Heart right ventricle (tissue), 16 donors: Measurements from ENCODE around the gene NEMF. TPM values are rescaled to one million over a fixed set of nuclear protein-coding genes. Genes with fewer than 3 reads are reported as not detected.
"Not testable (repeated sequence)": the region's sequence is repeated elsewhere in the genome, so short reads cannot be mapped to it uniquely, and the experiment has no call there.

Source experiments
- ATAC-seq, 8 donors: fragments of 200-7000 bp; cut with Tn5 transposase; one replicate each; pipeline ENCODE4 v1.9.1; 2020; ENCODE audit warnings: mild to moderate bottlenecking in 8 of 8, moderate library complexity in 8 of 8, moderate number of reproducible peaks in 1 of 8
- DNase-seq, 2 donors: peaks; one replicate each; pipeline ENCODE4 v3.0.0-alpha.2; 2020
- H3K27ac ChIP-seq, 10 donors: fragments of 200-600 bp; sonication (generic) in 2 of 10; one replicate each; pipeline versions ENCODE4 v1.5.0 to v1.8.0; 2020 to 2022; ENCODE audit warnings: mild to moderate bottlenecking in 3 of 10
- H3K27me3 ChIP-seq, 7 donors: fragments of 200-600 bp; one replicate each; pipeline ENCODE4 v1.8.0; 2021 to 2022; ENCODE audit warnings: mild to moderate bottlenecking in 2 of 7
- H3K36me3 ChIP-seq, 9 donors: fragments of 200-600 bp; sonication (generic) in 1 of 9; one replicate each; pipeline versions ENCODE4 v1.5.0 to v1.8.0; 2020 to 2022; ENCODE audit warnings: mild to moderate bottlenecking in 2 of 9
- H3K4me1 ChIP-seq, 9 donors: fragments of 200-600 bp; sonication (generic) in 1 of 9; one replicate each; pipeline versions ENCODE4 v1.5.0 to v1.8.0; 2020 to 2022; ENCODE audit warnings: mild to moderate bottlenecking in 4 of 9
- H3K4me3 ChIP-seq, 10 donors: fragments of 200-600 bp; sonication (generic) in 2 of 10; one replicate each; pipeline versions ENCODE4 v1.5.0 to v1.8.0; 2020 to 2022; ENCODE audit warnings: mild to moderate bottlenecking in 7 of 10, moderate library complexity in 2 of 10
- H3K9me3 ChIP-seq, 11 donors: fragments of 200-600 bp in 10 of 11; sonication (generic) in 2 of 11; one replicate each; pipeline versions ENCODE4 v1.5.0 to v1.8.0; 2013 to 2022; ENCODE audit warnings: mild to moderate bottlenecking in 2 of 11, control low read depth in 1 of 11, moderate library complexity in 1 of 11
- WGBS, 2 donors: extraction: QIAGEN DNeasy Blood & Tissue Kit; methylation state at CpG; one replicate each; pipeline ENCODE4 v1.1.7; 2013; ENCODE audit warnings: inconsistent platforms in 1 of 2; 5-methylcytosine and 5-hydroxymethylcytosine counted together
- intact Hi-C, 10 donors: fragments of 100-400 bp; cut with DNase I; formaldehyde crosslinking; loops; one replicate each; pipeline versions ENCODE4 v1.11.1 to v1.14.2; 2022
- polyA plus RNA-seq, 2 donors: library from polyadenylated mRNA; stranded (reverse); fragments of 200-250 nt; gene quantifications; one replicate each; pipeline ENCODE4 v1.2.3, GENCODE V29; 2013
- total RNA-seq, 10 donors: library from RNA; stranded (reverse); fragmentation: NEBNext Ultra II Directional in 3 of 10; extraction: Animal tissue kit (Norgen Biotek cat#: 25700) in 3 of 10; gene quantifications; one replicate each; pipeline versions ENCODE4 v1.2.1 to v1.2.4, GENCODE V29; 2021 to 2023
- TF ChIP-seq, protein P1 (sequence below), 9 donors: fragments of 200-600 bp; sonication (generic) in 2 of 9; IDR thresholded peaks; one replicate each; pipeline versions ENCODE4 v1.5.0 to v1.8.0; 2021 to 2022; ENCODE audit warnings: antibody characterized with exemption in 9 of 9, mild to moderate bottlenecking in 5 of 9, moderate library complexity in 1 of 9
- donor health status: Arrhythmogenic right ventricular cardiomyopathy.
- donor health status: ischemic (EF 13 %, LVEDD 7.1; RV severe dilation, severe dysfunction).
- donor health status: healthy with polysubstance abuse.
- donor health status: DM: no; HTN: yes; CAD: no.
- donor health status: DM: no; HTN: no; CAD: no.
- donor health status: ischemic (EF 25% LVEDD 6.9; RV normal size, moderate dysfunction).
- donor health status: ischemic (EF 25% LVEDD 5.7; RV mildly dilated, moderate dysfunction).
- donor health status: healthy.
- donor health status: DM: yes; HTN: yes; CAD: no.
- donor health status: Ischemic cardiomyopathy.
- donor health status: ischemic (EF 35%, LVEDD 5.7; RV mildly dilated, moderate dysfunction).
- donor health status: nonischemic (EF 11% LVEDD 7.7; RV severe dilation, severe dysfunction).
- donor health status: DM: yes; HTN: yes; CAD: no.
- donor health status: PGD.
- donor health status: ischemic (EF 29% LVEDD 5.4; RV normal size, mild dysfunction).
- donor health status: nonischemic (EF 23%, LVEDD 6.1; RV moderate dilation, normal function).

Gene NEMF
- total and polyA plus RNA-seq, 12 donors, result 18.0 to 67.4 (median 53.9) TPM

DNA sequence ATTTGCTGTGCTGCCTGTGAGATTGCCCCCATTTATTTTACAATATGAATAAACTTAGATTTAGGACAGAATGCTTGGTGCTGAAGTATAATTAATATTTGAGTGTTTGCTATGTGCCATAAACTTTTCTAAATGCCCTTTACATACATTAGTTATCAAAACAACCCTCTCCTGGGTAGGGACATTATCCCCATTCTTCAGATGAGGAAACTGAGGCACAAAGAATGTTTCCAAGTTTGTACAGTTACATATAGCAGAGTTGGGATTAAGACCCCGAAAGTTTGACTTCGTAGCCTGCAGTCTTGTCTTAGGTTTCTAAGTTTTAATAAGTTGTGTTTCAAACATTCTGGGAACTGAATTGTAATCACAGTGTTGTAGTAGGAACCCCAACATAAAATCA lies 66.3 kb downstream of the NEMF start:
- ATAC-seq, result no peak

GRCh38 chr14:49783394-49784014 lies 69.1 kb downstream of the NEMF start:
- H3K4me1 ChIP-seq, result no peaks in the 10 kb centered on the region
- no peaks in the 10 kb centered on the region for H3K27me3 ChIP-seq
- peaks cover 4 to 100% (median 80%) of the 10 kb centered on the region in 9 donors for H3K36me3 ChIP-seq
- H3K4me3 ChIP-seq, result no peak overlapping the region
- no peak for ATAC-seq
- no peak overlapping the region for H3K27ac ChIP-seq
- 88 to 91% methylated on average over 3 of the region's 3 CpGs for WGBS, 2 donors
- intact Hi-C loops, result loop anchor here in 2 of 10 donors (5.0 to 10.0 kb wide), 3 partner anchors 44 to 371 kb away; no protein-coding TSS in a partner anchor
- TF ChIP-seq, protein P1, sequence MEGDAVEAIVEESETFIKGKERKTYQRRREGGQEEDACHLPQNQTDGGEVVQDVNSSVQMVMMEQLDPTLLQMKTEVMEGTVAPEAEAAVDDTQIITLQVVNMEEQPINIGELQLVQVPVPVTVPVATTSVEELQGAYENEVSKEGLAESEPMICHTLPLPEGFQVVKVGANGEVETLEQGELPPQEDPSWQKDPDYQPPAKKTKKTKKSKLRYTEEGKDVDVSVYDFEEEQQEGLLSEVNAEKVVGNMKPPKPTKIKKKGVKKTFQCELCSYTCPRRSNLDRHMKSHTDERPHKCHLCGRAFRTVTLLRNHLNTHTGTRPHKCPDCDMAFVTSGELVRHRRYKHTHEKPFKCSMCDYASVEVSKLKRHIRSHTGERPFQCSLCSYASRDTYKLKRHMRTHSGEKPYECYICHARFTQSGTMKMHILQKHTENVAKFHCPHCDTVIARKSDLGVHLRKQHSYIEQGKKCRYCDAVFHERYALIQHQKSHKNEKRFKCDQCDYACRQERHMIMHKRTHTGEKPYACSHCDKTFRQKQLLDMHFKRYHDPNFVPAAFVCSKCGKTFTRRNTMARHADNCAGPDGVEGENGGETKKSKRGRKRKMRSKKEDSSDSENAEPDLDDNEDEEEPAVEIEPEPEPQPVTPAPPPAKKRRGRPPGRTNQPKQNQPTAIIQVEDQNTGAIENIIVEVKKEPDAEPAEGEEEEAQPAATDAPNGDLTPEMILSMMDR (IDR thresholded peaks at IDR 0.05), result no peak
- no peaks in the 10 kb centered on the region for H3K9me3 ChIP-seq
- no peak for DNase-seq

More for the DNA sequence above, 66.3 kb downstream of the NEMF start:
- Histone ChIP-seq H3K4me3 (no peak overlapping the region), H3K27ac (no peak overlapping the region), H3K36me3 (peaks cover 3 to 100% (median 80%) of the 10 kb centered on the region in 9 donors), H3K27me3 (no peaks in the 10 kb centered on the region), H3K4me1 (no peaks in the 10 kb centered on the region), H3K9me3 (no peaks in the 10 kb centered on the region)
- intact Hi-C loops, result loop anchor here in 1 of 10 donors (10.0 kb wide), 1 partner anchor 368 kb away; no protein-coding TSS in a partner anchor
- TF ChIP-seq, protein P1 (IDR thresholded peaks at IDR 0.05), result no peak
- WGBS, 2 donors, result 98 to 100% methylated on average over 2 of the region's 2 CpGs
- no peak for DNase-seq

DNA sequence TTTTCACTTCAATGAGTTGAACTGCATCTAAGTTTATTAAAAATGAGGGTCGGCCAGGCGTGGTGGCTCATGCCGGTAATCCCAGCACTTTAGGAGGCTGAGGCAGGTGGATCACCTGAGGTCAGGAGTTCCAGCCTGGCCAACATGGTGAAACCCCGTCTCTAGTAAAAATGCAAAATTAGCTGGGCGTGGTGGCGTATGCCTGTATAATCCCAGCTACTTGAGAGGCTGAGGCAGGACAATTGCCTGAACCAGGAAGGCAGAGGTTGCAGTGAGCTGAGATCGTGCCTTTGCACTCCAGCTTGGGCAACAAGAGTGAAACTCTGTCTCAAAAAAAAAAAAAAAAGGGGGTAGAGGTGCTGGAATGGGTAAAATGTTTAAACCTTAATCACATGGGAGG lies 71.5 kb downstream of the NEMF start:
- DNase-seq, result not testable (repeated sequence)

GRCh38 chr14:49778421-49778820 lies 74.2 kb downstream of the NEMF start:
- ATAC-seq, result no peak
- peaks cover 0 to 10% (median 0%) of the 10 kb centered on the region in 9 donors for H3K4me1 ChIP-seq
- no peaks in the 10 kb centered on the region for H3K9me3 ChIP-seq
- WGBS, 2 donors, result 95 to 100% methylated on average over 2 of the region's 2 CpGs
- TF ChIP-seq, protein P1 (IDR thresholded peaks at IDR 0.05), result no peak
- H3K4me3 ChIP-seq, result no peak overlapping the region
- no peaks in the 10 kb centered on the region for H3K27me3 ChIP-seq
- intact Hi-C loops, result loop anchor here in 2 of 10 donors (5.0 to 10.0 kb wide), 2 partner anchors 49 to 56 kb away; no protein-coding TSS in a partner anchor
- peaks cover 0 to 100% (median 62%) of the 10 kb centered on the region in 9 donors for H3K36me3 ChIP-seq
- H3K27ac ChIP-seq, result no peak overlapping the region
- DNase-seq, result no peak

More for the DNA sequence above, 71.5 kb downstream of the NEMF start:
- WGBS, 2 donors, result 94 to 95% methylated on average over 7 of the region's 7 CpGs
- not testable (repeated sequence) for ATAC-seq, H3K4me1 ChIP-seq, H3K27me3 ChIP-seq, H3K27ac ChIP-seq, H3K9me3 ChIP-seq, H3K4me3 ChIP-seq
- intact Hi-C loops, result loop anchor here in 2 of 10 donors (5.0 to 10.0 kb wide), 3 partner anchors 46 to 374 kb away; no protein-coding TSS in a partner anchor
- H3K36me3 ChIP-seq, result peaks cover 0 to 100% (median 77%) of the 10 kb centered on the region in 9 donors

- Histone ChIP-seq H3K27me3 (no peaks in the 10 kb centered on the region), H3K27ac (no peak overlapping the region), H3K9me3 (no peaks in the 10 kb centered on the region), H3K4me1 (peaks cover 2 to 33% (median 22%) of the 10 kb centered on the region in 9 donors), H3K36me3 (peaks cover 0 to 75% (median 38%) of the 10 kb centered on the region in 9 donors), H3K4me3 (no peak overlapping the region)
- TF ChIP-seq, protein P1 (IDR thresholded peaks at IDR 0.05), result no peak
- intact Hi-C loops, result loop anchor here in 1 of 10 donors (10.0 kb wide), 1 partner anchor 61 kb away; no protein-coding TSS in a partner anchor
- no peak for DNase-seq
- WGBS, 2 donors, result 90 to 100% methylated on average over 1 of the region's 1 CpG
- no peak for ATAC-seq
Measured at GRCh38 chr14:49774106-49774505, 78.5 kb downstream of the NEMF start.

GRCh38 chr14:49771691-49772090 lies 80.9 kb downstream of the NEMF start:
- H3K27me3 ChIP-seq, ATAC-seq, H3K27ac ChIP-seq, H3K9me3 ChIP-seq, H3K4me3 ChIP-seq, DNase-seq: not testable (repeated sequence)
- 90 to 91% methylated on average over 10 of the region's 10 CpGs for WGBS, 2 donors
- intact Hi-C loops, result loop anchor here in 1 of 10 donors (10.0 kb wide), 1 partner anchor 63 kb away; no protein-coding TSS in a partner anchor
- peaks cover 2 to 43% (median 30%) of the 10 kb centered on the region in 9 donors for H3K4me1 ChIP-seq
- H3K36me3 ChIP-seq, result peaks cover 0 to 50% (median 22%) of the 10 kb centered on the region in 9 donors
